ENCODE data around the gene CHCHD10. TPM values are rescaled to one million over a fixed set of nuclear protein-coding genes. Genes with fewer than 3 reads are reported as not detected.

Gene CHCHD10
- polyA plus RNA-seq, 2 of the 4 experiments (the other 2 are of a cell fraction), result 33.0 to 85.4 TPM

- Histone ChIP-seq H3K4me2 (no peak overlapping the region), H3K27ac (no peak overlapping the region), H3K4me3 (no peak overlapping the region), H3K4me1 (peaks cover 4% of the 10 kb centered on the region; the same call in 1 of the 3 replicates), H3K9me3 (no peaks in the 10 kb centered on the region)
- ChIA-PET CTCF (interaction anchor here (0.7 to 1.3 kb wide), 3 partner anchors 13 to 103 kb away, joined by 3 read pairs; no protein-coding TSS in a partner anchor), POLR2A (no interaction called here)
- DNase-seq (ENCODE audit: low read depth in 1 of 2, low spot score in 1 of 2), result no peak
- WGBS (ENCODE audit: missing lambda C conversion rate), result 94% methylated on average over 6 of the region's 6 CpGs
- no peak for TF ChIP-seq RCOR1 (IDR thresholded peaks at IDR 0.05; ENCODE audit: low read depth, low read length)
- no peak for TF ChIP-seq MAFK (IDR thresholded peaks at IDR 0.05; ENCODE audit: partially characterized antibody)
- no peak for TF ChIP-seq RARB (CRISPR knock-in tag; IDR thresholded peaks at IDR 0.05)
- no peak for TF ChIP-seq EHF (CRISPR knock-in tag; IDR thresholded peaks at IDR 0.05)
- no peak for TF ChIP-seq HEYL (CRISPR knock-in tag; IDR thresholded peaks at IDR 0.05)
- no peak for TF ChIP-seq E2F6 (IDR thresholded peaks at IDR 0.05; ENCODE audit: borderline replicate concordance, low read depth)
- no peak for TF ChIP-seq TFCP2L1 (CRISPR knock-in tag; IDR thresholded peaks at IDR 0.05)
- no peak for TF ChIP-seq MAZ (IDR thresholded peaks at IDR 0.05; ENCODE audit: borderline replicate concordance, low read depth, low read length)
- TF ChIP-seq CBX2 (IDR thresholded peaks at IDR 0.05; ENCODE audit: borderline replicate concordance, low read depth), result no peak
- TF ChIP-seq NFE2L2 (conservative IDR thresholded peaks at IDR 0.05; ENCODE audit: low read length), result no peak
- no peak for TF ChIP-seq JUN (IDR thresholded peaks at IDR 0.05)
- TF ChIP-seq TP53 (CRISPR knock-in tag; IDR thresholded peaks at IDR 0.05), result no peak
- TF ChIP-seq HOXB13 (CRISPR knock-in tag; IDR thresholded peaks at IDR 0.05; ENCODE audit: low read depth), result no peak
- no peak for TF ChIP-seq CHD2 (IDR thresholded peaks at IDR 0.05; ENCODE audit: low read length, partially characterized antibody)
- no peak for TF ChIP-seq ZSCAN20 (CRISPR knock-in tag; IDR thresholded peaks at IDR 0.05)
- TF ChIP-seq ZNF302 (CRISPR knock-in tag; IDR thresholded peaks at IDR 0.05), result no peak
- no peak for TF ChIP-seq SREBF2 (IDR thresholded peaks at IDR 0.05)
- no peak for TF ChIP-seq POLR2AphosphoS2 (conservative IDR thresholded peaks at IDR 0.05; ENCODE audit: low read length)
- TF ChIP-seq, protein P1, sequence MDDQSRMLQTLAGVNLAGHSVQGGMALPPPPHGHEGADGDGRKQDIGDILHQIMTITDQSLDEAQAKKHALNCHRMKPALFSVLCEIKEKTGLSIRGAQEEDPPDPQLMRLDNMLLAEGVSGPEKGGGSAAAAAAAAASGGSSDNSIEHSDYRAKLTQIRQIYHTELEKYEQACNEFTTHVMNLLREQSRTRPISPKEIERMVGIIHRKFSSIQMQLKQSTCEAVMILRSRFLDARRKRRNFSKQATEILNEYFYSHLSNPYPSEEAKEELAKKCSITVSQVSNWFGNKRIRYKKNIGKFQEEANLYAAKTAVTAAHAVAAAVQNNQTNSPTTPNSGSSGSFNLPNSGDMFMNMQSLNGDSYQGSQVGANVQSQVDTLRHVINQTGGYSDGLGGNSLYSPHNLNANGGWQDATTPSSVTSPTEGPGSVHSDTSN (IDR thresholded peaks at IDR 0.05), result no peak
- FAIRE-seq, result no peak
- ATAC-seq, result no peak
Observed at GRCh38 chr22:23745791-23746190, 22.0 kb downstream of the CHCHD10 start.

DNA sequence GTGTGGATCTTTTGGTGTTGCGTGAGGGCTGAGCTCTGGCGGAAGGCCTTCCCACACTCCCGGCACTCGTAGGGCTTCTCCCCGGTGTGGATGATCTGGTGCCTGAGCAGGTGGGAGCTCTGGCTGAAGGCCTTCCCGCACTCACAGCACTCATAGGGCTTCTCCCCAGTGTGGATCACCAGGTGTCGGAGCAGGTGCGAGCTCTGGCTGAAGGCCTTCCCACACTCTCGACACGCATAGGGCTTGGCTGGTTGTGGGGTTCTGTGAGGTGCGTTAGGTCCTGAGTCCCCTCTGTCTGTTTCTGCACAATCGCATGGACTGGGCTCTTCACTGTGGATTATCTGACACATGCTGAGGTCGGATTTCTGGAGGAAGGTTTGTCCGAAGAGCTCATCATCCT, 23.3 kb downstream of the CHCHD10 start:
- TF ChIP-seq RAD21 (conservative IDR thresholded peaks at IDR 0.05 in 1 of 2, IDR thresholded peaks at IDR 0.05 in 1 of 2), result no peak
- no peak for TF ChIP-seq NR3C1 (IDR thresholded peaks at IDR 0.05)
- TF ChIP-seq BCL3 (IDR thresholded peaks at IDR 0.05), result no peak
- TF ChIP-seq CHD2 (IDR thresholded peaks at IDR 0.05; ENCODE audit: low read length, partially characterized antibody), result no peak
- no peak for TF ChIP-seq TFCP2L1 (CRISPR knock-in tag; IDR thresholded peaks at IDR 0.05)
- Histone ChIP-seq H3K4me2 (no peak overlapping the region), H3K4me3 (no peak overlapping the region), H3K4me1 (no peaks in the 10 kb centered on the region), H3K9me3 (no peaks in the 10 kb centered on the region), H3K27ac (no peak overlapping the region)
- no peak for DNase-seq (ENCODE audit: low read depth in 1 of 2, low spot score in 1 of 2)
- ATAC-seq, result no peak
- 80% methylated on average over 5 of the region's 14 CpGs for WGBS (ENCODE audit: missing lambda C conversion rate)
- FAIRE-seq, result no peak
- POLR2A ChIA-PET, result interaction anchor here (0.5 kb wide), 1 partner anchor 56 kb away, joined by 6 read pairs; no protein-coding TSS in a partner anchor
- CTCF ChIA-PET, result interaction anchor here (0.8 to 1.7 kb wide), 3 partner anchors 12 to 105 kb away, joined by 3 read pairs; partner anchors contain the start of gene CHCHD10

DNA sequence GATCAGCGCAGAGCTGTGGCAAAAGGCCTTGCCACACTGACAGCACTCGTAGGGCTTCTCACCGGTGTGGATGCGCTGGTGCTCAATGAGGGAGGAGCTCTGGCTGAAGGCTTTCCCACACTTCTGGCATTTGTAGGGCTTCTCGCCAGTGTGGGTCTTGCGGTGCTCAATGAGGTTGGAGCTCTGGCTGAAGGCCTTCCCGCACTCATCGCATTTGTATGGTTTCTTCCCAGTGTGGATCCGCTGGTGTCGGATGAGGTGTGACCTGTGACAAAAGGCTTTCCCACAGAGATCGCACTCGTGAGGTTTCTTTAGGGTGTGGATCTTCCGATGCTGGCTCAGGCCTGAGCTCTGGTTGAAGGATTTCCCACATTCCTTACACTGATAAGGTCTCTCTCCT, 23.8 kb downstream of the CHCHD10 start:
- ATAC-seq (no peak), FAIRE-seq (no peak), DNase-seq (ENCODE audit: low read depth in 1 of 2, low spot score in 1 of 2) (no peak)
- ChIA-PET CTCF (interaction anchor here (1.7 kb wide), 1 partner anchor 106 kb away, joined by 3 read pairs; no protein-coding TSS in a partner anchor), POLR2A (interaction anchor here (0.5 kb wide), 1 partner anchor 55 kb away, joined by 6 read pairs; no protein-coding TSS in a partner anchor)
- Histone ChIP-seq H3K4me3 (no peak overlapping the region), H3K9me3 (no peaks in the 10 kb centered on the region), H3K4me2 (no peak overlapping the region), H3K27ac (no peak overlapping the region), H3K4me1 (no peaks in the 10 kb centered on the region)
- 99% methylated on average over 13 of the region's 13 CpGs for WGBS (ENCODE audit: missing lambda C conversion rate)
- TF ChIP-seq CBX2 (IDR thresholded peaks at IDR 0.05; ENCODE audit: borderline replicate concordance, low read depth) (no peak), ZSCAN20 (CRISPR knock-in tag; IDR thresholded peaks at IDR 0.05) (no peak), CBX8 (IDR thresholded peaks at IDR 0.05) (no peak), NR3C1 (IDR thresholded peaks at IDR 0.05) (no peak), FOSB (CRISPR knock-in tag; IDR thresholded peaks at IDR 0.05) (no peak), RAD21 (conservative IDR thresholded peaks at IDR 0.05 in 1 of 2, IDR thresholded peaks at IDR 0.05 in 1 of 2) (no peak), KDM1A (IDR thresholded peaks at IDR 0.05; ENCODE audit: low read depth) (no peak), RFX5 (IDR thresholded peaks at IDR 0.05) (no peak), MAZ (IDR thresholded peaks at IDR 0.05; ENCODE audit: borderline replicate concordance, low read depth, low read length) (no peak), EHMT2 (IDR thresholded peaks at IDR 0.05; ENCODE audit: low read depth) (no peak), KDM5A (IDR thresholded peaks at IDR 0.05) (no peak), POLR2AphosphoS2 (conservative IDR thresholded peaks at IDR 0.05; ENCODE audit: low read length) (no peak), RCOR1 (IDR thresholded peaks at IDR 0.05; ENCODE audit: low read depth, low read length) (no peak)
- TF ChIP-seq, protein P2, sequence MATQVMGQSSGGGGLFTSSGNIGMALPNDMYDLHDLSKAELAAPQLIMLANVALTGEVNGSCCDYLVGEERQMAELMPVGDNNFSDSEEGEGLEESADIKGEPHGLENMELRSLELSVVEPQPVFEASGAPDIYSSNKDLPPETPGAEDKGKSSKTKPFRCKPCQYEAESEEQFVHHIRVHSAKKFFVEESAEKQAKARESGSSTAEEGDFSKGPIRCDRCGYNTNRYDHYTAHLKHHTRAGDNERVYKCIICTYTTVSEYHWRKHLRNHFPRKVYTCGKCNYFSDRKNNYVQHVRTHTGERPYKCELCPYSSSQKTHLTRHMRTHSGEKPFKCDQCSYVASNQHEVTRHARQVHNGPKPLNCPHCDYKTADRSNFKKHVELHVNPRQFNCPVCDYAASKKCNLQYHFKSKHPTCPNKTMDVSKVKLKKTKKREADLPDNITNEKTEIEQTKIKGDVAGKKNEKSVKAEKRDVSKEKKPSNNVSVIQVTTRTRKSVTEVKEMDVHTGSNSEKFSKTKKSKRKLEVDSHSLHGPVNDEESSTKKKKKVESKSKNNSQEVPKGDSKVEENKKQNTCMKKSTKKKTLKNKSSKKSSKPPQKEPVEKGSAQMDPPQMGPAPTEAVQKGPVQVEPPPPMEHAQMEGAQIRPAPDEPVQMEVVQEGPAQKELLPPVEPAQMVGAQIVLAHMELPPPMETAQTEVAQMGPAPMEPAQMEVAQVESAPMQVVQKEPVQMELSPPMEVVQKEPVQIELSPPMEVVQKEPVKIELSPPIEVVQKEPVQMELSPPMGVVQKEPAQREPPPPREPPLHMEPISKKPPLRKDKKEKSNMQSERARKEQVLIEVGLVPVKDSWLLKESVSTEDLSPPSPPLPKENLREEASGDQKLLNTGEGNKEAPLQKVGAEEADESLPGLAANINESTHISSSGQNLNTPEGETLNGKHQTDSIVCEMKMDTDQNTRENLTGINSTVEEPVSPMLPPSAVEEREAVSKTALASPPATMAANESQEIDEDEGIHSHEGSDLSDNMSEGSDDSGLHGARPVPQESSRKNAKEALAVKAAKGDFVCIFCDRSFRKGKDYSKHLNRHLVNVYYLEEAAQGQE (IDR thresholded peaks at IDR 0.05), result no peak
